HG03439 (cell line): Measurements from ENCODE around the gene YPEL5.
A peak's percentile ranks its signal among the peaks of the same experiment; 100 is the strongest.
"Not testable (repeated sequence)": the region's sequence is repeated elsewhere in the genome, so short reads cannot be mapped to it uniquely, and the experiment has no call there.

Experiments used
- ATAC-seq: cut with Tn5 transposase; IDR thresholded peaks from one replicate; pipeline ENCODE4 v1.9.1; 2021; ENCODE audit warnings: mild to moderate bottlenecking, moderate library complexity; ENCODE audit not compliant: unreplicated experiment

The YPEL5 gene

DNA sequence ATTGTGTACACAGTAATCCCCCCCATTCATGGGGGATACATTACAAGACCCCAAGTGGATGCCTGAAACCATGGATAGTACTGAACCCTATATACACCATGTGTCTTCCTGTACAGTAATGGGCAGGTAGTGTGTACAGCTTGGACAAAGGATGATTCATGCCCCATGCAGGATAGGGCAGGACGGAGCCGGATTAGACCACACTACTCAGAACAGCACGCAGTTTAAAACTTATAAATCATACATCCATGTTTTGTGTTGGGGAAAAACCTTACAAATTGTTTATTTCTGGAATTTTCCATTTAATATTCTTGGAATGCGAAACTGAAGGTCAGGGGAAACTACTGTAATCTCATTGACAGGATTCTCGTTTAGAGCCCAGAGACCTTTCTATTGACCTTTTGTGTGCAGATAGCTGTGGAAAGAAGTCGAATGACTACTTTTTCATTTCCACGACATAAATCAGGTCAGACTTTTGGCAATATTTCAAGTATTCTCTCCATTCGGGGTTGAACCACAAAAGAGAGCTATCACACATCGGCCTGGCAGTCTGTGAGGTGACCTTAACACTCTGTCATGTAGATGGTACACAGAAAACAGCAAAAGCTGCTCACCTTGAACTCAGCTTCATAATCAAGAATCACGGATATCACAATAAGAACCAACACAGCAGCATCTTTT lies 9.9 kb upstream of the YPEL5 start:
- ATAC-seq: no peak

DNA sequence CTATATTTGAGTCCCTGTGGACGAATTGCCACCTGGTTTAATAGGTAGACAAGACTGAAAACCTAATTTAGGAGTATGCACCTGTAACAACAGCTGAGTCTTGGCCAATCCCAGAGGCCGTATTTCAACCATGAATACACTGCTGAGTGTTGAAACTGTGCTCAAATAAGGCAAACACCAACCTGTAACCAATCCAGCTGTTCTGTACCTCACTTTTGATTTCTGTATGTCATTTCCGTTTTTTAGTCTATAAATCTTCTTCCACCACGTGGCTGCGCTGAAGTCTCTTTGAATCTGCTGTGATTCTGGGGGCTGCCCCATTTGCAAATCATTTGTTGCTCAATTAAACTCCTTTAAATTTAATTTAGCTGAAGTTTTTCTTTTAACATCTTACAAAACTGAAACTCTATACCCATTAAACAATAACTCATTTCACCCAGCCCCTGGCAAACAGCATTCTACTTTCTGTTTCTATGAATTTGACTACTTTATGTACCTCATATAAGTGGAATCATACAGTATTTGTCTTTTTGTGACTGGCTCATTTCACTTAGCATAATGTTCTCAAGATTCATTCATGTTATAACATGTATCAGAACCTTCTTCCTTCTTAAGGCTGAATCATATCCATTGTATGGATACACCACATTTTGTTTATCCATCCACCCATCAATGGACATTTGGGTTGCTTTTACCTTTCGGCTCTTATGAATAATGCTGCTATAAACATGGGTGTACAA lies 7.5 kb upstream of the YPEL5 start:
- peak; percentile 56 for ATAC-seq

DNA sequence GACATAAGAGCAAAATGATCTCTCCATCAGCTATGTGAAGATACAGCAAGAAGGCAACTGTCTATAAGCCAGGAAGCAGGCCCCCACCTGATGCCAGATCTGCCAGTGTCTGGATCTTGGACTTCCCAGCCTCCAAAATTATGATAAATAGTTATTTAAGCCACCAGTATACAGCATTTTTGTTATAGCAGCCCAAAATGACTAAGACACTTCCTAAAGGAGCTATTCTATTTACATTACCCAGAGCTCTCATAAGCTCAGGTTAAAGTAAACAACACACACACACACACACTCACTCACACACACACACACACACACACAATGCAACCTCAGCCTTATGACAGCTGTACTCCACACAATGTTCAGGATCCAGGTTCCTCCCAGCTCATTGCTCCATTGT lies 5.7 kb upstream of the YPEL5 start:
- no peak for ATAC-seq

DNA sequence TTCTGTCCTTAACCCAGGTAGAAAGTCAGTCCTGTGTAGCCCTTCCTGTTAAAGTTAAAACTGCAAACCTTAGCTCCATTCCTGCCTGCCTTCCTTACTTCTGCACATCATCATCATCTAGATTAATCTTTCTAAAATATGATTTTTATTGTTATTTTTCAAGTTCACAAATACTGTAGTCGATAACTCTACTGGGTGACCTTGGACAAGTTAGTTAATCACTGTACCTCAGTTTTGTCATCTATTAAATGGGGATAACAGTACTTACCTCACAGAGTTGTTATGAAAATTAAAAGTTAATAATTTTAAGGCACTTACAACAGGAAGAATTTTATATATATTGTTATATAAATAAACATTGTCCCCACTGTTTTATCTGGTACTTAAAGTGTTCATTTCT lies 2.5 kb upstream of the YPEL5 start:
- ATAC-seq: no peak

DNA sequence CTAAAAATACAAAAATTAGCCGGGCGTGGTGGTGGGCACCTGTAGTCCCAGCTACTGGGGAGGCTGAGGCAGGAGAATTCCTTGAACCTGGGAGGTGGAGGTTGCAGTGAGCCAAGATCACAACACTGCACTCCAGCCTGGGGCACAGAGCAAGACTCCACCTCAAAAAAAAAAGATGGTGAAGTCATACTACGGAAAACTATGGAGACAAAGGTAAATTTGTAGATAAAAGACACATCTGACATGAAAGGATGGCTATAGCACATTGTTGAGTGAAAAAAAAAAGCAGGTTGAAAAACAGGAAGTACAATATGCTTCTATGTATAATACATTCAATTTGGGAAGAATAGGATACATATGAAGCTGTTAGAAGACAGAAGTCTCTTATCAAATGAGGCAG lies 1.9 kb upstream of the YPEL5 start:
- not testable (repeated sequence) for ATAC-seq

DNA sequence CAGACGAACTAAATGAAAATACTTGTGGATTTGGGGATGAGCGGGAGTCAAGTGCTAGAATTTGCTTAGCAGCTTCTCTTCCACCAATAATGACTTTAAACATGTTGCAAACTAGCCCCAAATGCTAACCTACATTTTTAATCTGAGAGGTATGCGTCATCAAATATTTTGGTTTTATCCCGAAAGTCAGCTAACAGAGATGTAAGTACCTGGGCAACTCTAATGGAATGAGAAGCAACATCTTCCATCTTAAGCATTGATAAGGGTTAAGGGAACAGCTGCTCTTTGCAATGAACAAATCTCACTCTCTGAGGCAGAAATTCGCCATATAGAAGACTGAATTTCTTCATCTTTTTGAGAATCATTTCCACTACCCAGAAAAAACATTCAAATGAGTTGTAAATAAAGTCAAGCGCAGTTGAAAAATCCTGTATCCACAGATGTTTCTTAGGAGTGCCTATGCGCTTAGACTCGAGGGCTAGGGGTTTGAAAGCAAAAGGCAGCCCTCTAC lies 926 bp upstream of the YPEL5 start:
- no peak for ATAC-seq

DNA sequence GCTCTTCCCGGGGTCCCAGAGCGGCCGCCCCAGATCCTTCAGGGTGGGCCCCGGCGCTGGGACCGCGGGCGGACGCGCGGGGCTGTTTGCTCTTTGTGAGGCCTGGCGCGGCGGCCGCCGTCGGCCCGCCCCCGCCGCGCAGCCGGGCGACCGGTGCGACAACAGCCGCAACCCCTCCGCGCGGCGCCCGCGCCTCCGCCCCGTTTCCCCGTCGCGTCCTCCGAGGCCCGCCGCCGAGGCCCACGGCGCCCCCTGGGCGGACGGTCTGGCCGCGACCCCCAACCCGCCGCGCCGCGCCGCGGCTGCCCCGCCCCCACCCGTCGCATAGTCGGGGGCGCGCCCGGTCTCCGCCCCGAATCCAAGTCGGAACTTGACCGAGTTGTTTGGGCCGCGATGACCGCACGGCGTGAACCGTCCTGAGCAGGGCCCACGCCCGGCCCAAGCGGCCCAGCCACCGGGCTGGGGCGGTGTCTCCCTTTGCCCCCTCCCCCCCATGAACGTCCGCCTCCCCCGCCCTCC lies 448 bp downstream of the YPEL5 start:
- peak; percentile 2 for ATAC-seq

DNA sequence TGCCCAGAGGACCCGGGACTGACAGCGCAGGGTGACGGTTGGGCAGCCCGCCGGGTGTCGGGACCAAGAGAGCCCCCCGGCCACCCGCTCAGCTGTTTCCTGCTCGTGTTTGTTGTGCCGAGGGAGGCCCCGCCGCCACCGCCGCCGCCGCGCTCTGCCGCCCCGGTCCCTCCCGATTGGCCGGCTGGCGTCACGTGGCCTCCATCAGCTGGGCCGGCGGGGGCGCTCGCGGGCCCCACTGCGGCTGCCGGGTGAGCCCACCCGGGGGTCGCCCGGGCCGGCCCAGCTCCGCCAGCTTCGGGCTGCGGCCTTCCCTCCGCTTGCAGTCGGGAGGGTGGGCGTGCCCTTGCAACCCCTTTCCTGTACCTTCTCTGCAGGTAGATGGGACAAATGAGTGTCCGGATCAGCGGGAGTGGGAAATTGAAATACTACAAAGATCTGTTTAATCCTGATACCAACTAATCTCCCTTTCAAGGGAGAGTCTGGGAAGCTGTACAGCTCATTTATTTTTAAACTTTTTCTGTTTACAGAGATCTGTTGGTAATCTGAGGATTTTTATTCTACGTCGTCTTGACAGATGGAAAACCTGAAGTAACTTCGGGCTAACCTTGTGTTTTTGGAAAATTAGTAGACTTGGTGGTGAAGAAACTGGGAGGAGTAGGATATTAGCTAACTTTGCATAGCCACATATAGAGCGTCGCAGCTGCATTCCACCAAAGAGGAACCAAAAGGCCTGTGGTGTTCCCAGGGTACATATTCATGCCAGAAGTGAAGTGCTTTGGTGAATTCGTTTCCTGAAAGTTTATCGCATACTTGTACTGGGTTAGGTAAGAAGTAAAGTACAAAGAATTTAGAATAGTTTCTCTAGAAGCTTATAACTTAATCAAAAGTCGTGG lies 1.2 kb downstream of the YPEL5 start:
- peak; percentile 22 for ATAC-seq

DNA sequence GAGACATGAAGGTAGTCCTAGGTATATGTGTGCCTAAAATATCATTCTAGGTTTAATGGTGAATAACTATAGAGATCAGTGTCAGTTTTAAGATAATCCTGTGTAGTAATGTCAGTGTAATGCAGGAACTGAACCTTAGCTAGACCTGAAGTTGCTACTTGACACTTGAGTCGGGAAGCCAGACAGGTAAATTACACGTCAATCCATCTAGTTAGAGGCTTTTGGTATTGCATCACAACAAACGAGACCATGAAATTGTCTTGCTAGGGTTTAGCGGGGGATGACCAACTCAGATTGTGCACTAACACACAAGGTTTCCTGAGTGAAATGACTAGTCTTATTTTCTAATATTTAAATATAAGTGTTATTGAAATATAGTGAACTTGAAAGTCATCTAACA lies 2.0 kb downstream of the YPEL5 start:
- ATAC-seq: no peak

DNA sequence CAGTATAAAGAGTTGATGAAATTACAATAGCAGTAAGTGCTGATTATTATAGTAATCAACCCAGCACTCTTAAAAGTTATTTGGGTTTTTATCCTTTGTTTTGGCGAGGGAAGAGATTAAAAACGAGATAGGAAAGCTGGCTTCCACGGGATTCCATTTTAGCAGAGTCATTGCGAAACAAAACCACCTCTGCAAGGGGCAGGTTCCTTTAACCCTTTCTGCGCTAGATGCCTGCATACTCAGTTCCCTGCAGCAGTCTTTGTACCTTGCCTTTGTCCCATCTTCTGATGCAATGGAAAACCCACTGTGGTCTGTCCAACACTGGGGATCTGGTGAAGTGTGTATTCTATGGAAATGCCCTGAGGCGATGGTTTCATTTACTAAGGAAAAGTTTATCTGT lies 2.7 kb downstream of the YPEL5 start:
- no peak for ATAC-seq

DNA sequence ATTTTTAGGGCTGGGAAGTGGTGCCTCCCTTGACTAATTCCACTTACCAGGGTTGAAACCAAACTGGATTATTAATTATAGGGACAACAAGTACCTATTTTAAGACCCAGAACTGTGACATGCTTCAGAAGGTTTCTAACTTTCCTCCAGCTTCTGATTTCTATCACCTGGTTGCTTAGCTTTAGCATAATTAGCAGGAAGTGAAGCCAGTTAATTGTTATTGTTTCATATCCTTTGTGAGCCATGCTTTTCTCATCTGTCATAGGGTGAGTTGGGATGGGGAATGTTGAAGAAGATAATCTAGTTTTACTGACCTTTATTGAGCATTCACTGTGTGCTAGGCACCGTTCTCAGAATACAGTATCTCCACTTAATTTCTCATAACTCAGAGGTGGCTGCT lies 3.2 kb downstream of the YPEL5 start:
- ATAC-seq: no peak

DNA sequence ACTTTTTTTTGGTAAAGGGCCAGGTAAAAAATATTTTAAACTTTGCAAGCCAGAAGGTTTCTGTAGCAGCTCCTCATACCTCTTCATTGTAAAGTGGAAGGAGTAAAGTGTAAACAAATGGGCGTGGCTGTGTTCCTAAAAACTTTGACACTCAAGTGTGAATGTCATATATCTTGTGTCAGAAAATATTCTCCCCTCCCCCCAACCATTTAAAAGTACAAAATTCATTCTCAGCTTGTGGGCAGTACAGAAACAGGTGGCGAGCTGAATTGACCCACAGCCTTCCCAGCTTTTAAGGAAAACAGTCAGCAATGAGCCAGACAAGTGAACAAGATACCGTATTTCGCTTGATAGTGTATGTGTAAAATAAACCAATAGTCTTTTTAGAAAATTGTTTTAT lies 4.0 kb downstream of the YPEL5 start:
- no peak for ATAC-seq

DNA sequence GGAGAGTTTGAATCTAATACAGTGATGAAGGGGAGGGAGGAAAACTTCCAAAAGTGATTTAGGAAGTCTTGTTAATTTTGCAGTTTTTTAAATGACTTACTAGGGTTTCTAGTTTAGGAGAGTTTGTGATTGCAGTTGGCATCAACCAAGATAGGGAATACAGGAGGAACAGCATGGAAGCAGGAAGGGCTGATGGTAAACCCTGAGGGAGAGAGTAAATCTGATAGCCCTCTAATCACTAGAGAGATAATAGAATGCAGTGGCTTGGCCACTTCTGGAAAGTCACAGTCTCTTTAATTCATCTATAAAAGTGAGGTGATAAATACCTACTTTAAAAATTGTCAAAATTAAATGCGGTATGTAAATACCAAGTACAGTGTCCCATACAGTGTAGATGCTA lies 5.6 kb downstream of the YPEL5 start:
- ATAC-seq: no peak

DNA sequence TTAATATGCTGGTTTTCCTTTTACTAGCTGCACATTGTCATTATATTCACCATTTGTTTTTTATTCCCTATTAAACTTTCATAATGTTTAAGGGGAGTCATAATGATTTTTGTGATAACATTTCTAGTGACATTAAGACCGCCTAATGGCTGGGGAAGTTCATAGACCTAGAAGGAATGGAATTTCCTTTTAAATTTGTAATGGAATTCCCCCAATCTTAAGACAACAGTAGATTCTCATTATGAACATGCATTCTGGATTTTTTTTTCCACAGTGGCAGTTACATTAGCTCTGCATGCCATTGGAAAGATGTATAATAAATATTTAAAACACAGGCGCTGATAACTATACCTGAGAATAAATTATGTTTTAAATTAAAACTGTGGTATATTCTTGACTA lies 8.4 kb downstream of the YPEL5 start:
- ATAC-seq: no peak

DNA sequence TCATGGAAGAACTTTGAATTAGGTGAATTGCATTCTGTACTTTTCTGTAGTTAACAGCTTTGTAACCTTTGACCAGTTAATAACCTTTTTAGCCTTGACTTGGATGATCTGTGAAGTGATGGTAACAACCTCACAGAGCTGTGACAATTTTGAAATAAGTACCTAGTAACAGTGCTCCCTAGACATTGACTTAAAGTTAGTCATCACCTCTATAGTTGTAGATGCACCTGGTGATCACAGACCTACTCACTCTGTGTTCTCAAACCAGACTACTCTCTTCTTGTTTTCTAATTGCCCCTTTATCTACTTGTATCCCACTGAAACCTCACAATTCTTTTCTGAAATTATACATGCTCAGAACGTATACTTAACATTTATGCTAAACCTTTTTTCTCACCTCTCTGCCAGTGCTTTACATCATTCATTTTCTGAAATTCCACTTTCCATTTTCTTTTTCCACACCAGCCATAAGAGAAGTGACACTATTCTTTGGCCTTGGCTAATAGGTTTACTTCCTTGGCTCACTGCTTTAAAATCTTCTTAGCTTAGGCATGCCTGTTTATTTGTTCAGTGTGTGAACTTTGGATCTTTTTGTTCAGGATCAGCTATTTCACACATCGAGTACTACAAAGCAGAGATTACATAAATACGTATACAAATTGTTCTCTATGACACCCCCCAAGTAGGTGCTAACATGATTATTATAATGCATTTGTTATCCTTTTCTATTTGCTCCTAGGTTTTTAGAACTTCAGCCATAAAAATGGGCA lies 9.3 kb downstream of the YPEL5 start:
- no peak for ATAC-seq

DNA sequence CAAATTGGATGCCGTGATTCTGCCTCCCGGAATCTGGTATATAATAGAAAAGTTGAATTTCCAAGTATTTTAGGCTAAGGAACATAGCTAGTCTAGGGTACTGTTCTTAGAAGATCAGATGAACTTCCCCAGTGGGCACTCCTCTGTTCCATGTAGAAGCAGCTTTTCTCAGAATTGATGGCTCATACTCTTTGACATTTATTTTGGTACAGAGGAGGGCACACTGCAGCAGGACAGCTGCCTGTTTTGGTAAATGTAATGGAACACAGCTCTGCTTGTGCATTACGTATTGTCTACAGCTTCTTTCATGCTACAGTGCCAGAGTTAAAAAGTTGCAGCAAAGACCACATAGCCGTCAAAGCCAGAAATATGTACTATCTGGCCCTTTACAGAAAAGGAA lies 10.8 kb downstream of the YPEL5 start:
- ATAC-seq: no peak

DNA sequence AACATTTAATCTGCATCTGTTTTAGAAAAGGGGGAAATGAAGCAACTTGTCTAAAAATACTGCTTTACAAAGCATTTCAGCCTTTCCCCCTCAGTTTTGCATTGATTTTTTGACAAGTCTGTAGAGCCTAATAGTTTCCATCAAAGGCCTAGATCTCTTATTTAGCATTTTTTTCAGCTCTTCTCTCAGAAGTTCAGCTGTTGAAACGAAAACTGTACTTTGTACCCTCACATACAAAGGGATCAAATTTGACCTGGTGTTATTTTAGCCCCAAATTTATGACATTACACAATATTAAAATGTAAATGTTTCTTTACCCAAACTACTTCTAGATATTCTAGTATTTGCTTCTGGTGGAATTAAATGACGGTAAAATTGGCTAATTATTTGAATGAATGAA lies 13.0 kb downstream of the YPEL5 start:
- no peak for ATAC-seq

DNA sequence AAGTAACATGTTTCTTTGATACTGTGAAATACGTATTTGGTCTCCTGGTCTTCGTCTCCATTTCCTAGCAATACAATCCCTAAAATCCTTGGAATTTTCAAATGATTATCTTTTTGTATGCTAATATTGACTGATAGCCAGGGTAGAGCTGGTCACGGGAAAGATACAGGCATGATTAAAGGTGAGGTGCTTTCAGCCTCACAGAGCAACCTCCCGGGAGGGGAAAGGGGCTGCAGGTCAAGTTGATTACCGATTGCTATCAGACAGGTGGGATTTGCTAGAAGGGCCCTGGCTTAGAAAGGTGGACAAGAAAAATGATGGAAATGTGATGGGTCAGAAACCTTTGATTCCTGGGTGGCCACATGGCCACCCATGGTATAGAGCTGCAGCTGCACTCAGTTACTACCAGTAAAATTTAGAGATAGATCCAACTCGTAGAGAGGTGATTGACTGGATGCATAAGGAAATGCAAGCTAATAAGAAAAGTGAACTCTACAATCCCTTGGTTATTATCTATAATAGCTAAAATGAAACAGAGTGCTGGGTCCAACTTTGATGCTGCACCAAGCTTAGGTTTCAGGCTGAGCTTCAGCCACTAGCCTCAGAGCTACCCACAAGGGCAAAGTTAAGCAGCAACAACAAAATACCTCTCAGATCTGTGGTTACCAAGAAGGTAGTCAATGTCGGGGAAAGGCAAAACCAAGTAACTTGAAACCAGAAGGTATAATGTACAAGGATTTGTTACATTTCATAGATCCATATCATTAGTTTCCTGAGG lies 15.3 kb downstream of the YPEL5 start:
- no peak for ATAC-seq

DNA sequence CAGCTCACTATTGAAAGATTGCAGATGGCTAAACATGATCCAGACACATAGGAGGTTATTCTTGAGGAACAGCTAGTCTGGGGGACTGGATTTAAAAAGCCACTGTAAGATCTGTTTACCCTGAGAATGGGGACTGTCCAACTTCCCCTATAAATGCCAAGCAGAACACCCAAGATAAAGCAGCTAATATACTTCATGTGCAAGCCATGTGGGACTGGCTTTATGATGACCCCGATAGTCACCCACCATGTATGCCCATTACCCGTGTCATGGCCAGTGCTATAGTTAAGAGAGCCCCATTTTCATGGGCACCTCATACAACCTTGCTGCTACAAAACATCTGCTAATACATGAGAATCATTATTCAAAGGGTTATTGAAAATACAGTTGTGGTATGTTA lies 16.0 kb downstream of the YPEL5 start:
- ATAC-seq: no peak
